Measurements from ENCODE around the gene NDUFC2.
"Not testable (repeated sequence)": the region's sequence is repeated elsewhere in the genome, so short reads cannot be mapped to it uniquely, and the experiment has no call there.

The NDUFC2 gene

GRCh38 chr11:78078218-78079167 is 1.2 kb downstream of the NDUFC2 start:
- DNase-seq, result no peak

GRCh38 chr11:78077592-78077991 is 2.1 kb downstream of the NDUFC2 start:
- DNase-seq, result not testable (repeated sequence)

- no peak for DNase-seq
These were observed 2.8 kb downstream of the NDUFC2 start for GRCh38 chr11:78076733-78077403.

- no peak for DNase-seq
These were observed 4.9 kb downstream of the NDUFC2 start for GRCh38 chr11:78074756-78075155.

GRCh38 chr11:78072455-78072854 is 7.2 kb downstream of the NDUFC2 start:
- no peak for DNase-seq

GRCh38 chr11:78071717-78072116 is 7.9 kb downstream of the NDUFC2 start:
- DNase-seq, result no peak

GRCh38 chr11:78070621-78071020 is 9.0 kb downstream of the NDUFC2 start:
- DNase-seq, result no peak

GRCh38 chr11:78069465-78069864 is 10.2 kb downstream of the NDUFC2 start:
- no peak for DNase-seq

- no peak for DNase-seq
These were observed 12.0 kb downstream of the NDUFC2 start for GRCh38 chr11:78067704-78068103.

- no peak for DNase-seq
These were observed 13.2 kb downstream of the NDUFC2 start for GRCh38 chr11:78066471-78066870.

- DNase-seq, result no peak
These were observed 14.5 kb downstream of the NDUFC2 start for GRCh38 chr11:78065203-78065602.

- no peak for DNase-seq
These were observed 16.1 kb downstream of the NDUFC2 start, which contains the start of gene THRSP for GRCh38 chr11:78063440-78064181. THRSP (plus strand) TSS chr11:78063861; CDS start chr11:78063882, 21 bp downstream.

GRCh38 chr11:78062671-78063070 is 17.0 kb downstream of the NDUFC2 start:
- no peak for DNase-seq

GRCh38 chr11:78061921-78062311 is 17.7 kb downstream of the NDUFC2 start:
- no peak for DNase-seq

- DNase-seq, result no peak
These were observed 18.4 kb downstream of the NDUFC2 start for GRCh38 chr11:78061088-78061920.

- no peak for DNase-seq
These were observed 19.1 kb downstream of the NDUFC2 start for GRCh38 chr11:78060533-78060932.

GRCh38 chr11:78059749-78060328 is 19.8 kb downstream of the NDUFC2 start:
- not testable (repeated sequence) for DNase-seq

- DNase-seq, result no peak
These were observed 22.1 kb downstream of the NDUFC2 start for GRCh38 chr11:78057462-78058055.

- no peak for DNase-seq
These were observed 23.6 kb downstream of the NDUFC2 start for GRCh38 chr11:78056093-78056492.

GRCh38 chr11:78054971-78055370 is 24.7 kb downstream of the NDUFC2 start:
- no peak for DNase-seq
